H9 (cell line): ENCODE results near the gene TREML2. TPM values are rescaled to one million over a fixed set of nuclear protein-coding genes. Genes with fewer than 3 reads are reported as not detected.

Experiments
- DNase-seq: peaks from one replicate; pipeline ENCODE4 v3.0.0-alpha.2; 2017
- H2AFZ ChIP-seq: one replicate; pipeline ENCODE4 v1.6.1; 2013; ENCODE audit warnings: mild to moderate bottlenecking, low read length, control low read depth, moderate library complexity
- H2AK5ac ChIP-seq: 2 replicates; pipeline ENCODE4 v1.6.1; 2013; ENCODE audit warnings: low read length, control low read depth, mixed read lengths; ENCODE audit not compliant: insufficient read length
- H2BK120ac ChIP-seq: one replicate; pipeline ENCODE4 v1.6.1; 2013; ENCODE audit warnings: low read depth, mild to moderate bottlenecking, low read length, control low read depth, inconsistent platforms; ENCODE audit not compliant: poor library complexity, severe bottlenecking
- H2BK12ac ChIP-seq: 2 replicates; pipeline ENCODE4 v1.6.1; 2013; ENCODE audit warnings: low read length, control low read depth, mixed read lengths, low read depth; ENCODE audit not compliant: insufficient read length
- H2BK15ac ChIP-seq: 2 replicates; pipeline ENCODE4 v1.6.1; 2013; ENCODE audit warnings: low read depth, low read length, control low read depth
- H2BK20ac ChIP-seq: one replicate; pipeline ENCODE4 v1.6.1; 2013; ENCODE audit warnings: low read depth, mild to moderate bottlenecking, low read length, control low read depth, inconsistent platforms; ENCODE audit not compliant: poor library complexity, severe bottlenecking
- H2BK5ac ChIP-seq: 2 replicates; pipeline ENCODE4 v1.6.1; 2013; ENCODE audit warnings: low read length, control low read depth, mixed read lengths; ENCODE audit not compliant: insufficient read length
- H3K14ac ChIP-seq: 2 replicates; pipeline ENCODE4 v1.6.1; 2013; ENCODE audit warnings: low read length, control low read depth; ENCODE audit not compliant: insufficient read depth
- H3K18ac ChIP-seq: 2 replicates; pipeline ENCODE4 v1.6.1; 2013; ENCODE audit warnings: low read depth, mild to moderate bottlenecking, mixed read lengths, low read length, control low read depth; ENCODE audit not compliant: insufficient read length
- H3K23ac ChIP-seq: 2 replicates; pipeline ENCODE4 v1.6.1; 2013; ENCODE audit warnings: low read length, control low read depth, mixed read lengths, low read depth; ENCODE audit not compliant: insufficient read length
- H3K23me2 ChIP-seq: 2 replicates; pipeline ENCODE4 v1.6.1; 2013; ENCODE audit warnings: low read depth, mild to moderate bottlenecking, mixed read lengths, low read length, control low read depth; ENCODE audit not compliant: insufficient read length, poor library complexity, severe bottlenecking
- H3K27ac ChIP-seq: 2 replicates; pipeline ENCODE4 v1.5.1; 2013; ENCODE audit warnings: low read length, control low read depth, mixed read lengths, low read depth; ENCODE audit not compliant: insufficient read length
- H3K27me3 ChIP-seq: 2 replicates; pipeline ENCODE4 v1.6.1; 2013; ENCODE audit warnings: low read length, control low read depth, inconsistent platforms; ENCODE audit not compliant: insufficient read depth
- H3K4ac ChIP-seq: 2 replicates; pipeline ENCODE4 v1.6.1; 2013; ENCODE audit warnings: low read depth, mild to moderate bottlenecking, control low read depth, inconsistent platforms, low read length, moderate library complexity
- H3K4me1 ChIP-seq: 2 replicates; pipeline ENCODE4 v1.6.1; 2013; ENCODE audit warnings: low read length, control low read depth, inconsistent platforms; ENCODE audit not compliant: insufficient read depth
- H3K4me2 ChIP-seq: 2 replicates; pipeline ENCODE4 v1.6.1; 2013; ENCODE audit warnings: low read length, control low read depth, mixed read lengths; ENCODE audit not compliant: insufficient read length, insufficient read depth
- H3K56ac ChIP-seq: 2 replicates; pipeline ENCODE4 v1.6.1; 2013; ENCODE audit warnings: low read depth, mild to moderate bottlenecking, mixed read lengths, low read length, control low read depth; ENCODE audit not compliant: insufficient read length
- H3K79me1 ChIP-seq: 2 replicates; pipeline ENCODE4 v1.6.1; 2013; ENCODE audit warnings: low read depth, mild to moderate bottlenecking, moderate library complexity, low read length, control low read depth, inconsistent platforms; ENCODE audit not compliant: insufficient read depth, poor library complexity, severe bottlenecking
- H3K79me2 ChIP-seq: 2 replicates; pipeline ENCODE4 v1.6.1; 2013; ENCODE audit warnings: low read length, control low read depth, inconsistent platforms; ENCODE audit not compliant: insufficient read depth
- H3K9ac ChIP-seq: 2 replicates; pipeline ENCODE4 v1.6.1; 2013; ENCODE audit warnings: low read length, control low read depth, mixed read lengths; ENCODE audit not compliant: insufficient read length; ENCODE audit errors: extremely low read depth
- H3K9me3 ChIP-seq: one replicate; pipeline ENCODE4 v1.6.1; 2013; ENCODE audit warnings: low read depth, low read length, inconsistent platforms; ENCODE audit not compliant: control insufficient read depth
- H3T11ph ChIP-seq: one replicate; pipeline ENCODE4 v1.6.1; 2013; ENCODE audit warnings: mild to moderate bottlenecking, low read length, control low read depth, inconsistent platforms
- H4K20me1 ChIP-seq: one replicate; pipeline ENCODE4 v1.6.1; 2013; ENCODE audit not compliant: control insufficient read depth, insufficient read length, insufficient read depth
- H4K5ac ChIP-seq: 2 replicates; pipeline ENCODE4 v1.6.1; 2013; ENCODE audit warnings: low read depth, mild to moderate bottlenecking, mixed read lengths, low read length, control low read depth; ENCODE audit not compliant: insufficient read length
- H4K8ac ChIP-seq: replicated peaks from 2 replicates; pipeline ENCODE4 v1.6.1; 2013; ENCODE audit warnings: low read length, control low read depth, mixed read lengths, low read depth; ENCODE audit not compliant: insufficient read length
- H4K91ac ChIP-seq: 2 replicates; pipeline ENCODE4 v1.6.1; 2013; ENCODE audit warnings: low read depth, mild to moderate bottlenecking, moderate library complexity, mixed read lengths, low read length, control low read depth; ENCODE audit not compliant: insufficient read length
- H3K27ac Mint-ChIP-seq, 3 experiments: 2 replicates in 2 of 3; 3 replicates in 1 of 3; pipeline ENCODE4 v1.8.0; 2020 to 2021; ENCODE audit warnings: mixed read lengths in 3 of 3, mild to moderate bottlenecking in 1 of 3, moderate library complexity in 1 of 3
- H3K27me3 Mint-ChIP-seq: 2 replicates; pipeline ENCODE4 v1.8.0; 2021; ENCODE audit warnings: low read depth, mild to moderate bottlenecking, moderate library complexity, mixed read lengths
- H3K36me3 Mint-ChIP-seq, 3 experiments: 2 replicates in 2 of 3; 3 replicates in 1 of 3; pipeline ENCODE4 v1.8.0; 2020 to 2021; ENCODE audit warnings: low read depth in 3 of 3, mixed read lengths in 3 of 3; ENCODE audit not compliant: insufficient read depth in 1 of 3
- H3K4me1 Mint-ChIP-seq, 2 experiments: 2 replicates each; pipeline ENCODE4 v1.8.0; 2020; ENCODE audit warnings: mixed read lengths in 2 of 2
- H3K4me3 Mint-ChIP-seq, 2 experiments: 2 replicates in 1 of 2; 3 replicates in 1 of 2; pipeline ENCODE4 v1.8.0; 2020 to 2021; ENCODE audit warnings: mild to moderate bottlenecking in 2 of 2, mixed read lengths in 2 of 2, moderate library complexity in 1 of 2
- H3K9me3 Mint-ChIP-seq, 2 experiments: 2 replicates in 1 of 2; 3 replicates in 1 of 2; pipeline ENCODE4 v1.8.0; 2020; ENCODE audit warnings: mild to moderate bottlenecking in 2 of 2, mixed read lengths in 2 of 2, moderate library complexity in 1 of 2
- CTCF ChIP-seq: fragments of 200-600 bp; sonication (generic); conservative IDR thresholded peaks from 3 replicates; pipeline ENCODE4 v1.8.0; 2021; ENCODE audit warnings: antibody characterized with exemption, mild to moderate bottlenecking
- WGBS: extraction: QIAGEN DNeasy Blood & Tissue Kit; methylation state at CpG from one replicate; pipeline ENCODE4 v1.1.7; 2013; ENCODE audit warnings: missing lambda C conversion rate, low lambda C conversion rate, mixed read lengths; ENCODE audit not compliant: insufficient read length; ENCODE audit errors: extremely low coverage; 5-methylcytosine and 5-hydroxymethylcytosine counted together
- total RNA-seq: library from RNA; stranded (reverse); gene quantifications from 2 replicates; pipeline ENCODE4 v1.2.1, GENCODE V29; 2021

The TREML2 gene
- total RNA-seq, 1 experiment from 2014 or later: 0.07 TPM

GRCh38 chr6:41159415-41160082 is 41.4 kb downstream of the TREML2 start:
- Histone ChIP-seq H3K14ac (no peak overlapping the region), H3K23me2 (no peaks in the 10 kb centered on the region), H3K4me1 (no peaks in the 10 kb centered on the region), H2BK20ac (no peak overlapping the region), H4K5ac (no peak overlapping the region), H3T11ph (no peak overlapping the region), H2BK120ac (no peak overlapping the region), H3K4me2 (no peak overlapping the region), H3K23ac (no peak overlapping the region), H4K91ac (no peak overlapping the region), H2BK15ac (no peak overlapping the region), H3K27me3 (no peaks in the 10 kb centered on the region; the same call in 1 of the 2 replicates), H3K79me1 (no peaks in the 10 kb centered on the region), H3K9me3 (no peaks in the 10 kb centered on the region), H3K56ac (no peak overlapping the region), H3K79me2 (no peaks in the 10 kb centered on the region), H2AFZ (no peak overlapping the region), H3K18ac (no peak overlapping the region), H2AK5ac (no peak overlapping the region), H4K20me1 (no peaks in the 10 kb centered on the region), H3K4ac (no peak overlapping the region), H3K9ac (no peak overlapping the region), H3K27ac (no peak overlapping the region), H2BK5ac (no peak overlapping the region), H2BK12ac (no peak overlapping the region), H4K8ac (no peak overlapping the region)
- Mint-ChIP-seq H3K4me3 (no peak overlapping the region), H3K36me3 (no peaks in the 10 kb centered on the region), H3K27ac (no peak overlapping the region), H3K27me3 (peaks cover 3% of the 10 kb centered on the region), H3K9me3 (no peaks in the 10 kb centered on the region), H3K4me1 (peaks cover 3 to 7% of the 10 kb centered on the region in 2 experiments; a peak in 2 of 4 replicates)
- TF ChIP-seq CTCF: no peak
- DNase-seq: no peak
- WGBS: no CpG with 5 or more reads among the region's 12 CpGs
